ENCODE results near the gene NPL. TPM values are rescaled to one million over a fixed set of nuclear protein-coding genes. Genes with fewer than 3 reads are reported as not detected.

The NPL gene
- total and polyA plus RNA-seq, 9 of the 15 experiments (the other 6 are each of a cell fraction or from before 2014, with no cell fraction given) = 9.9 to 22.3 (median 14.2) TPM

DNA sequence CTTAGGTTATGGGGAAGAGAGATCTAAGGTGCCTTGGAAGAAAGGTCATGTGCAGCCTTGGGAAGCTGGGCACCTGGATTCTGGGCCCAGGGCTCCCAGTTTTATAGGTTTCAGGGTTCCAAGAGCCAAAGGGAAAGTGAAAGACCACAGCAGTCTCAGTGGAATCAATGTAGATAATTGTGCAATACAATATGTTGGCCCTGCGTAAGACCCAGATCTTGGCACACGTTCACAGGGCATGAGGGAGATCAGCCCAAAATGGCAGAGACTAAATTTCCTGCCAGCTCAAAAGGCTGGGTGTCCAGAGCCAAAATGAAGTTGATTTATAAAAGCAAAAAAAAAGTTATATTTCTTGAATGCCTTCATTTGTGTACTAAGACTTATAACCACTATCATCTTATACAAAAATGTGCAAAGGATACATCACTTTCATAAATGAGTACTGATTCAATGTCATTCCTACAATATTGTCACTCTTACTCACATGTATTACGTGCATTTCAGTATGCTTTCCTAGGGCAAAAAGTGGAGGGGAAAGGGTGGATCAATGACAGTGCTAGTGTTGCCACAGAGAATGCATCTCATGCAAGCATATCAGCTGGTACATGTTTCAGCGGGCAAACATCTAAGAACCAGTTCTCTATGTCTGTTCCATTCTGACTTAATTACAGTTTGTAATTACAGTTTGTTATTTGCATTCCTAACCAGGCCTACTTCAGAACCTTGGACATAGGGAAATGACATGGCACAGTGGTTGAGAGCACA, 22.5 kb upstream of the NPL start (continued):
- TF ChIP-seq ZNF124 (CRISPR knock-in tag; IDR thresholded peaks at IDR 0.05) = no peak
- TF ChIP-seq FOXA1 (IDR thresholded peaks at IDR 0.05; ENCODE audit: borderline replicate concordance) = no peak

DNA sequence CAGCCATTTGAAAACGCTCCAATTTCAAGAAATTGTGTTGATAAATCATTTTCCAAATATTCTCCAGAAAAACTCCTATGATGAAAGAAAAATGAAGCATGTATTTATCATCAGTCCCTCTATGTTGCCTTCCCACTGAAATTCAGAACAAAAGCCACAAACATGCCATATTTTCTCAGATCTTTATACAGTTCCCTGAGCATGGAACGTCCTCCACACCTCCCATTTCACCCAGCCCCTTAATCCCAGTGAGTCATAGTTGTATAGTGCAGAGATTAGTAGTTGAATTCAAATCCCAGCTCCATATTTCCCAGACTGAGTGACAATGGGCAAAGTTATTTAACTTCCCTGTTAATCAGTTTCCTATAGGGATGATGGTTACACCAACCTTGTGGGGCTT, 20.6 kb upstream of the NPL start:
- CTCF ChIA-PET (ENCODE audit: low intra/inter-chr PET ratio) = no interaction called here
- H3K79me2 ChIP-seq (ENCODE audit: control insufficient read depth, insufficient read depth, low read length) = no peaks in the 10 kb centered on the region
- no peak overlapping the region for H2AFZ ChIP-seq (ENCODE audit: low read depth, low read length)
- H3K9ac ChIP-seq (ENCODE audit: insufficient read depth in 1 of 2, low read depth in 2 of 2, low read length in 2 of 2) = no peak overlapping the region
- H3K27me3 ChIP-seq (ENCODE audit: control insufficient read depth in 2 of 2, insufficient read depth in 2 of 2, low read length in 2 of 2) = peaks cover 15 to 34% of the 10 kb centered on the region in 2 experiments
- no peaks in the 10 kb centered on the region for H3K9me3 ChIP-seq (replicated peaks; ENCODE audit: control insufficient read depth, insufficient read depth, low read depth, low read length)
- H3K36me3 ChIP-seq (ENCODE audit: control insufficient read depth, insufficient read depth, low read length) = no peaks in the 10 kb centered on the region
- intact Hi-C loops (cut with micrococcal nuclease) (no loop called here), in situ Hi-C loops (cut with MboI) (no loop called here)
- FAIRE-seq (no peak), DNase-seq (ENCODE audit: extremely low read depth in 1 of 4, low spot score in 3 of 4) (no peak), ATAC-seq (no peak)
- 0% methylated on average over 2 of the region's 2 CpGs for WGBS (ENCODE audit: insufficient coverage, low coverage, missing lambda C conversion rate)
- no peaks in the 10 kb centered on the region for H3K9me1 ChIP-seq (ENCODE audit: control insufficient read depth, insufficient read depth, low read length)
- H3K4me3 ChIP-seq = no peak overlapping the region
- POLR2A ChIA-PET = interaction anchor here (1.5 kb wide), 1 partner anchor 13 kb away, joined by 7 read pairs; no protein-coding TSS in a partner anchor
- no peak overlapping the region for H3K27ac ChIP-seq (ENCODE audit: extremely low read depth, low read depth, low read length)
- no peaks in the 10 kb centered on the region for H3K4me1 ChIP-seq (replicated peaks in 1 of 2; ENCODE audit: control insufficient read depth in 2 of 2, insufficient read depth in 2 of 2, low read length in 2 of 2)
- no peak overlapping the region for H3K4me2 ChIP-seq (ENCODE audit: insufficient read depth, low read length)
- no TSS peak for BruUV-seq (replicated peaks)
- no peaks in the 10 kb centered on the region for H4K20me1 ChIP-seq (replicated peaks; ENCODE audit: control insufficient read depth, insufficient read depth, low read length)
- TF ChIP-seq CBX8 (IDR thresholded peaks at IDR 0.05; ENCODE audit: borderline replicate concordance, extremely low read depth, low read depth, low read length, poor library complexity, severe bottlenecking) (no peak), ZNF146 (CRISPR knock-in tag; IDR thresholded peaks at IDR 0.05; ENCODE audit: unreplicated experiment) (no peak), NR3C1 (CRISPR knock-in tag; IDR thresholded peaks at IDR 0.05) (no peak), PTBP1 (IDR thresholded peaks at IDR 0.05; ENCODE audit: low read depth, low read length) (no peak), U2AF2 (optimal IDR thresholded peaks at IDR 0.05; ENCODE audit: low read depth, low read length) (no peak), ZFX (CRISPR knock-in tag; IDR thresholded peaks at IDR 0.05) (no peak)
- TF ChIP-seq, protein P1, sequence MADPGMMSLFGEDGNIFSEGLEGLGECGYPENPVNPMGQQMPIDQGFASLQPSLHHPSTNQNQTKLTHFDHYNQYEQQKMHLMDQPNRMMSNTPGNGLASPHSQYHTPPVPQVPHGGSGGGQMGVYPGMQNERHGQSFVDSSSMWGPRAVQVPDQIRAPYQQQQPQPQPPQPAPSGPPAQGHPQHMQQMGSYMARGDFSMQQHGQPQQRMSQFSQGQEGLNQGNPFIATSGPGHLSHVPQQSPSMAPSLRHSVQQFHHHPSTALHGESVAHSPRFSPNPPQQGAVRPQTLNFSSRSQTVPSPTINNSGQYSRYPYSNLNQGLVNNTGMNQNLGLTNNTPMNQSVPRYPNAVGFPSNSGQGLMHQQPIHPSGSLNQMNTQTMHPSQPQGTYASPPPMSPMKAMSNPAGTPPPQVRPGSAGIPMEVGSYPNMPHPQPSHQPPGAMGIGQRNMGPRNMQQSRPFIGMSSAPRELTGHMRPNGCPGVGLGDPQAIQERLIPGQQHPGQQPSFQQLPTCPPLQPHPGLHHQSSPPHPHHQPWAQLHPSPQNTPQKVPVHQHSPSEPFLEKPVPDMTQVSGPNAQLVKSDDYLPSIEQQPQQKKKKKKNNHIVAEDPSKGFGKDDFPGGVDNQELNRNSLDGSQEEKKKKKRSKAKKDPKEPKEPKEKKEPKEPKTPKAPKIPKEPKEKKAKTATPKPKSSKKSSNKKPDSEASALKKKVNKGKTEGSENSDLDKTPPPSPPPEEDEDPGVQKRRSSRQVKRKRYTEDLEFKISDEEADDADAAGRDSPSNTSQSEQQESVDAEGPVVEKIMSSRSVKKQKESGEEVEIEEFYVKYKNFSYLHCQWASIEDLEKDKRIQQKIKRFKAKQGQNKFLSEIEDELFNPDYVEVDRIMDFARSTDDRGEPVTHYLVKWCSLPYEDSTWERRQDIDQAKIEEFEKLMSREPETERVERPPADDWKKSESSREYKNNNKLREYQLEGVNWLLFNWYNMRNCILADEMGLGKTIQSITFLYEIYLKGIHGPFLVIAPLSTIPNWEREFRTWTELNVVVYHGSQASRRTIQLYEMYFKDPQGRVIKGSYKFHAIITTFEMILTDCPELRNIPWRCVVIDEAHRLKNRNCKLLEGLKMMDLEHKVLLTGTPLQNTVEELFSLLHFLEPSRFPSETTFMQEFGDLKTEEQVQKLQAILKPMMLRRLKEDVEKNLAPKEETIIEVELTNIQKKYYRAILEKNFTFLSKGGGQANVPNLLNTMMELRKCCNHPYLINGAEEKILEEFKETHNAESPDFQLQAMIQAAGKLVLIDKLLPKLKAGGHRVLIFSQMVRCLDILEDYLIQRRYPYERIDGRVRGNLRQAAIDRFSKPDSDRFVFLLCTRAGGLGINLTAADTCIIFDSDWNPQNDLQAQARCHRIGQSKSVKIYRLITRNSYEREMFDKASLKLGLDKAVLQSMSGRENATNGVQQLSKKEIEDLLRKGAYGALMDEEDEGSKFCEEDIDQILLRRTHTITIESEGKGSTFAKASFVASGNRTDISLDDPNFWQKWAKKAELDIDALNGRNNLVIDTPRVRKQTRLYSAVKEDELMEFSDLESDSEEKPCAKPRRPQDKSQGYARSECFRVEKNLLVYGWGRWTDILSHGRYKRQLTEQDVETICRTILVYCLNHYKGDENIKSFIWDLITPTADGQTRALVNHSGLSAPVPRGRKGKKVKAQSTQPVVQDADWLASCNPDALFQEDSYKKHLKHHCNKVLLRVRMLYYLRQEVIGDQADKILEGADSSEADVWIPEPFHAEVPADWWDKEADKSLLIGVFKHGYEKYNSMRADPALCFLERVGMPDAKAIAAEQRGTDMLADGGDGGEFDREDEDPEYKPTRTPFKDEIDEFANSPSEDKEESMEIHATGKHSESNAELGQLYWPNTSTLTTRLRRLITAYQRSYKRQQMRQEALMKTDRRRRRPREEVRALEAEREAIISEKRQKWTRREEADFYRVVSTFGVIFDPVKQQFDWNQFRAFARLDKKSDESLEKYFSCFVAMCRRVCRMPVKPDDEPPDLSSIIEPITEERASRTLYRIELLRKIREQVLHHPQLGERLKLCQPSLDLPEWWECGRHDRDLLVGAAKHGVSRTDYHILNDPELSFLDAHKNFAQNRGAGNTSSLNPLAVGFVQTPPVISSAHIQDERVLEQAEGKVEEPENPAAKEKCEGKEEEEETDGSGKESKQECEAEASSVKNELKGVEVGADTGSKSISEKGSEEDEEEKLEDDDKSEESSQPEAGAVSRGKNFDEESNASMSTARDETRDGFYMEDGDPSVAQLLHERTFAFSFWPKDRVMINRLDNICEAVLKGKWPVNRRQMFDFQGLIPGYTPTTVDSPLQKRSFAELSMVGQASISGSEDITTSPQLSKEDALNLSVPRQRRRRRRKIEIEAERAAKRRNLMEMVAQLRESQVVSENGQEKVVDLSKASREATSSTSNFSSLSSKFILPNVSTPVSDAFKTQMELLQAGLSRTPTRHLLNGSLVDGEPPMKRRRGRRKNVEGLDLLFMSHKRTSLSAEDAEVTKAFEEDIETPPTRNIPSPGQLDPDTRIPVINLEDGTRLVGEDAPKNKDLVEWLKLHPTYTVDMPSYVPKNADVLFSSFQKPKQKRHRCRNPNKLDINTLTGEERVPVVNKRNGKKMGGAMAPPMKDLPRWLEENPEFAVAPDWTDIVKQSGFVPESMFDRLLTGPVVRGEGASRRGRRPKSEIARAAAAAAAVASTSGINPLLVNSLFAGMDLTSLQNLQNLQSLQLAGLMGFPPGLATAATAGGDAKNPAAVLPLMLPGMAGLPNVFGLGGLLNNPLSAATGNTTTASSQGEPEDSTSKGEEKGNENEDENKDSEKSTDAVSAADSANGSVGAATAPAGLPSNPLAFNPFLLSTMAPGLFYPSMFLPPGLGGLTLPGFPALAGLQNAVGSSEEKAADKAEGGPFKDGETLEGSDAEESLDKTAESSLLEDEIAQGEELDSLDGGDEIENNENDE (IDR thresholded peaks at IDR 0.05; ENCODE audit: low read depth, low read length) = no peak

Measured in K562 (cell line).